Mesothelial cell of epicardium (in vitro differentiated cells): ENCODE measurements around the gene KLHL21. TPM values are rescaled to one million over a fixed set of nuclear protein-coding genes. Genes with fewer than 3 reads are reported as not detected.

Source experiments
- DNase-seq, 2 experiments: peaks; one replicate each; pipeline ENCODE4 v3.0.0; 2021; ENCODE audit warnings: low spot score in 2 of 2; ENCODE audit not compliant: unreplicated experiment in 2 of 2
- H3K27ac Mint-ChIP-seq: 2 replicates; pipeline ENCODE4 v1.8.0; 2021; ENCODE audit warnings: mixed read lengths
- H3K27me3 Mint-ChIP-seq: 2 replicates; pipeline ENCODE4 v1.8.0; 2021; ENCODE audit warnings: low read depth, mixed read lengths
- H3K36me3 Mint-ChIP-seq: 2 replicates; pipeline ENCODE4 v1.8.0; 2021; ENCODE audit warnings: mixed read lengths
- H3K4me1 Mint-ChIP-seq: 2 replicates; pipeline ENCODE4 v1.8.0; 2021; ENCODE audit warnings: mixed read lengths
- H3K4me3 Mint-ChIP-seq: 2 replicates; pipeline ENCODE4 v1.8.0; 2021; ENCODE audit warnings: mild to moderate bottlenecking, moderate library complexity, mixed read lengths
- H3K9me3 Mint-ChIP-seq: 2 replicates; pipeline ENCODE4 v1.8.0; 2021; ENCODE audit warnings: mixed read lengths
- CTCF ChIP-seq: fragments of 200-600 bp; sonication (generic); IDR thresholded peaks from one replicate; pipeline ENCODE4 v1.5.0; 2021; ENCODE audit warnings: antibody characterized with exemption; ENCODE audit not compliant: unreplicated experiment
- total RNA-seq: library from RNA; stranded (reverse); gene quantifications from 3 replicates; pipeline ENCODE4 v1.2.1, GENCODE V29; 2021

KLHL21 gene
- total RNA-seq, 1 donor from 2014 or later: 25.1 TPM

- Mint-ChIP-seq H3K4me3 (peak overlapping the region; percentile 81), H3K36me3 (peaks cover 27% of the 10 kb centered on the region), H3K27ac (no peak overlapping the region), H3K9me3 (no peaks in the 10 kb centered on the region), H3K27me3 (no peaks in the 10 kb centered on the region), H3K4me1 (peaks cover 22% of the 10 kb centered on the region)
- DNase-seq: no peak
- TF ChIP-seq CTCF: no peak
These were observed 25.3 kb upstream of the KLHL21 start for GRCh38 chr1:6627841-6628545.

DNA sequence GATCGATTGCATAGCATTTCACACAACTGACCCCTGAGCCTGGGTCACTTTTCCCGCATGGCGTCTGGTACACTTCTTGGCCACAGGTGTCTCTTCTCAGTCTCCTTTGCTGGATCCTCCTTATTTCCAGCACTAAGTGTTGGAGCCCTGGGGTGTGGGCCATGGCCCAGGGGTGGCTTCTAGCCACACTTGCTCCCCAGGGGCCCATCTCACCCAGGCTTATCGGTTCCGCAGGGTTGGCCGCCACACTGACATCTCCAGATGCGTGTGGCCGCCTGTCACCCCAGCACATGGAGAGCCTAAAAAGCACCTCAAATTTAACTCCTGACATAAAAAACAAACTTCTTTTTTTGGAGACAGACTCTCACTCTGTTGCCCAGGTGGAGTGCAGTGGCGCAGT lies 24.4 kb upstream of the KLHL21 start:
- Mint-ChIP-seq H3K4me3 (peak overlapping the region; percentile 81), H3K36me3 (peaks cover 31% of the 10 kb centered on the region), H3K27me3 (no peaks in the 10 kb centered on the region), H3K4me1 (peaks cover 30% of the 10 kb centered on the region), H3K9me3 (no peaks in the 10 kb centered on the region), H3K27ac (no peak overlapping the region)
- DNase-seq: no peak
- TF ChIP-seq CTCF: no peak

GRCh38 chr1:6625584-6626149 lies 23.0 kb upstream of the KLHL21 start:
- Mint-ChIP-seq H3K36me3 (peaks cover 35% of the 10 kb centered on the region), H3K27me3 (no peaks in the 10 kb centered on the region), H3K9me3 (no peaks in the 10 kb centered on the region), H3K4me1 (peaks cover 30% of the 10 kb centered on the region), H3K4me3 (peak overlapping the region; percentile 81), H3K27ac (peak overlapping the region; percentile 81)
- no peak for DNase-seq
- TF ChIP-seq CTCF: no peak

- no peak for TF ChIP-seq CTCF
- Mint-ChIP-seq H3K36me3 (peaks cover 34% of the 10 kb centered on the region), H3K27ac (peak within 1 kb of the TSS; percentile 90), H3K4me3 (peak within 1 kb of the TSS; percentile 81), H3K4me1 (peaks cover 30% of the 10 kb centered on the region), H3K9me3 (no peaks in the 10 kb centered on the region), H3K27me3 (no peaks in the 10 kb centered on the region)
- DNase-seq: peak; percentile 89
These were observed 22.3 kb upstream of the KLHL21 start, which contains the start of gene THAP3 for GRCh38 chr1:6624710-6625583. THAP3 (plus strand) TSS chr1:6624868; CDS start chr1:6625219, 351 bp downstream.

DNA sequence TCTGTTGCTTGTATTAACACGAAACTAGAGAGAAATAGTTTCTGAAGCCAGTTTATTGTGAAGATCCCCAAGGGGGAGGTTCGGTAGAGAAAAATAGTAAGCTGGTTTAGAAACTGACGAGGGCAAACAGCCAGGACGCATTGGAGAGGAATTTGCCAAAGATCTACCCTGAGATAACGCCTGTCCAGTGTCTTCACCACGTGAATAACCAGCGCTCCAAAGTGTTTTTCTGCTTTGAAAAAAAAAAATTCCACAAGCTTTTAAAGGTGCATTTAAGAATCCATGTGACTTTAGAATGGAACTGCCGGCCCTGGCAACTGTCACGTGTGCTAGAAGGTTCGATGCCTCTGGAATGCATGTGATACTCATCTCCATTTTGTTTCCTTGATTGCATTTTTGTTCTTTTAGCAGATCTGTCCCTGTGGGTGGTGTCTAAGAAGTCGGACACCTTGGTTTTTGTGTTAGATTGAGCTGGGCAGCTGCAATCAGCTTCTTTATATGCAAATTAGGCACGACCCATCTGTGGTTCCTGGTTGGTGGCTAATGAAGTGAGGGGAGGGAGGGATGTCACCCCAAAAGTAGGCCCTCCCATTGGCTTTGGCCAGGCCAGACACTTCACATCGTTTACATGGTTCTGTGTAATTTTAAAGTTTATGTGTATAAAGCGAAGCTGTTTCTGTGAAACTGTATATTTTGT lies 20.7 kb upstream of the KLHL21 start:
- Mint-ChIP-seq H3K4me1 (peaks cover 30% of the 10 kb centered on the region), H3K27me3 (no peaks in the 10 kb centered on the region), H3K9me3 (no peaks in the 10 kb centered on the region), H3K4me3 (peak overlapping the region; percentile 43), H3K27ac (peak overlapping the region; percentile 90), H3K36me3 (peaks cover 30% of the 10 kb centered on the region)
- TF ChIP-seq CTCF: no peak
- no peak for DNase-seq
